ENCODE results near the gene TNFAIP3.

Gene TNFAIP3

DNA sequence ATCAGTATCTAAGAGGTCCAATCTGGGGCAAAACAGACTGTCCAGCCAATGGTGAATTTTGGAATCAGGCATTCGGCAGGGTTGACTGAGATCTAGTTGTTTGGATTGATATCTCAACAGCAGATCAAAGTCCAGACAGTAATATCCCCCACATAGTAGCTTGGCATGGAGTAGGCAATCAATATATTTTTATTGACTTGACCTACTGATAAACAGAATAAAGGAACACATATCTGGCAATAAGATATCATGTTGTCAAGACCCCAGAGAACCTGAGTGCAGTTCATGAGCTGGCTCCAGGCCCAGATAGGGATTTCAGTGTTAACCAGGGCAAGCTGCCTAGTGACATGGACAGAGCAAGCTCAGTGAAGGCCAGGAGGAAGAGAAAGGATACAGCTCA is 34.4 kb downstream of the TNFAIP3 start:
- no peak for DNase-seq (ENCODE audit: low read depth in 4 of 4, low spot score in 1 of 4)

- DNase-seq (ENCODE audit: low read depth in 4 of 4, low spot score in 1 of 4) = no peak
These were observed 35.6 kb downstream of the TNFAIP3 start for GRCh38 chr6:137902699-137903098.

DNA sequence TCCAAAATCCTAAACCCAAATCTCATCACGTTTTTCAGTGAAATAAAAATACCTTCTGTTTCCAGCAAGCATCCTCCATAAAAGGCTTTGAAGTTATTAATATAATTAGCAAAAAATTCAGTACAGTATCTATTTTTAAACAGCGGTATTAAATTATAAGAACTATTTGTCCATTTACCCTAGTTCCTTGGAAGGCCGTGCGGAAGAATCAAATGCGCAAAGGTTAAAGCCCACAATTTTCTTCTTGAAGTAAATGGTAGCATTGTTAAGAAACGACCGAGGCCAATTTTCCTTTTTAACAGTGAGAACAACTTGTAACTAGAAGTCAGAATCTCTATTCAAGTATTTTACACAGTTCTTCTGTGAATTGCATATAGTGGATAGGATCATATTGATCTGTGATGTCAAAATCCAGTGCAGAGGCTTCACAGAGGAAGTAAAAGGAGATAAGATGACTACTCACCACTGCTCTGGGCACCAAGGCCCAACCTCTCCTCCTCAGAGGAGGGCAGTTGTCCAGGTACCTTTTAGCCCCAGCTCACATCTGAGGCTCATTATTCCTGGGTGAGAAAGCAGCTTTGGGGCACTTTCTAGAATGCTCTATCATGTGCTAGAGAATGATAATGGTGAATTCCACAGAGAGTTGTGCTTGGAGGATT is 36.3 kb downstream of the TNFAIP3 start:
- DNase-seq (ENCODE audit: low read depth in 4 of 4, low spot score in 1 of 4) = no peak

DNA sequence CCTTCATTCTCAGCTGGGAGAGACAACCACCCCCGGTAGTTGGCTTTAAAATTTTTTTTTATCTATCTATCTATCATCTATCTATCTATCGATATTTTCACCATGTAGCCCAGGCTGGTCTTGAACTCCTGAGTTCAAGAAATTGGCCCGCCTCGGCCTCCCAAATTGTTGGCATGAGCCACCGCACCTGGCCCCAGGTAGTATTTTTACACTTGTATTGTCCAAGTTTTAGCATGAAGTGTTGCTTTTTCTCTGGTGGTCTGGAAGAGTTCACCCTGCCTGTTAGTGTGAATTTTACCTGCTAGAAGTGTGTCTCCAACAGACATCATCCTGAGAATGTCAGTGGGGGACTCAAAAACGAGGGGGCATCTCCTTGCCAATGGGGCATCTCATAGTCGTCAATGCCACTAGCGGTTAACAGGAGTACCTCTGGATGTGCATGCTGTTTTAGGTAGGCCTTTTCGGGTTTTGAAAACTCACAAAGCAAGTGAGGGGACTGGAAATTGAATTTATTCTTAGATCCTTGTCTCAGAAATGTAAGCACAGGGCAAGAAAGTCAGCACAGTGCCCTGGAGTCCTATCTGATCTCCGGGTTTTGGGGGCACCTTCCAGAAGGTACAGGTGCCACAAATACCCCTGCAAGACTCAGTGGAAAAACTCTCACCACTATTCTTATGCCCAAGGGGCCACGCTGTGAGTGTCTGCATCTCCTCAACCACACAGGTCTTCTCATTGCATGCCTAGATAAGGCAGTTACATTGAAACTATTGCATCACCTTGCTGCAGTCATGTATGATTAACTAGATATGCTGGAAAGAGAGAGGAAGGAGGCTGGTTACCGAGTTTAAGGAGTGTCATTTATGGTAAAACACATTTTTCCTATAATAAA is 37.1 kb downstream of the TNFAIP3 start:
- no peak for DNase-seq (ENCODE audit: low read depth in 4 of 4, low spot score in 1 of 4)

DNA sequence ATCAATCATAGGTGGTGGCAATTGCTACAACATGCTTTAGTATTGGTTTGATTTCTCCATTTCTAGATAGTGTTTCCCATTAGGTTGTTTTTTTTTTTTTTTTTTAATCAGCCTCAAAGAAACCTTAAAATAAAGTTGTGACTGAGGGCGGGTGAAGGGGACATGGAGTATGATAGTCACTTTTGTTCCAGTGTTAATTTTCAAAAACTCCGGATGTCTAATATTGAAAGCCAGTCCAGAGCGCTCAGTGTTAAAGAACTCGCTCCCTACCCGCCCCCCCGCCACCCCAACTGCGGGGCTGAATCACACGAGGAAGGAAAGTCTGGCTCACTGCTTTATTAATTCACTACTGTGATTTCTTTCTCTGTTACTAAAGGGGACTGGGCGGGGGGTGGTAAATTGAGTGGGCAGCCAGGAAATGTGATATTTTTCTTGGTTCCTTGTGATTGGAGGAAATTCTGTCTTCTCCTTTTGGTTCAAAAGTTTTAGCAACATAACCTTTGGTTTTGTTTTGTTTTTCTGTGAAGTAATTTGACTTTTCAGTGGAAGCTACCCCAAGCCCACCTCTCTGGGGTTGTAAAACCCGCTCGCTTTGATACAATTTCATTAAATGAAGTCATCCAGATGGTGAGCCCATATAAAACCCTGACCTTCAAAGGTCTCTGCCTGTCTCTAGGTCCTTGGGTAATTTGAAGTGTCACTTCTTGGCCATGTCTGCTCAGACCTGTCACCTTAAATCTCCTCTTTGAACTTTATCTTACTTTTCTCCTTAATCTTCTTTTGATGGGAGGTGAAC is 38.0 kb downstream of the TNFAIP3 start:
- peak; percentile 62 to 88 (median 68) for DNase-seq (ENCODE audit: low read depth in 4 of 4, low spot score in 1 of 4)

DNA sequence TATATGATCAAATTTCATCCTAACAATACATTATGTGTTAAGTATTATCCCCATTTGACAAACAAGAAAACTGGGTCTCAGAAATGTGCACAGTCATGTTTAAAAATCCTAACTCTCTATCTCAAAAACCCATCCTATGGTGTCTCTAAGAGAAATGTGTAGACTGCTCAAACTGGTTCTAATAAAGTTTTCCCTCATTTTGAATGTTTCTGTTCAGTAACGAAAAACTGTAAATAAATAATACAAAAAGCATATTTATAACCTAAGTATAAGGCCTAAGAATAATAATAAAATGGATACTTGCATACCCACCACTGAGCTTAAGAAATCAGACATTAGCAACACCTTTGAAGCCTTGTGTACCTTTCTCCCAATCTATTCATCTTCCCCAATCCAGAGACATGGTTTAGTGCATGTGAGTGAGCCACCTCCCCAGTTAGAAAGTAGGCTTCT is 39.0 kb downstream of the TNFAIP3 start:
- DNase-seq (ENCODE audit: low read depth in 4 of 4, low spot score in 1 of 4) = no peak

GRCh38 chr6:137907170-137907569 is 40.1 kb downstream of the TNFAIP3 start:
- no peak for DNase-seq (ENCODE audit: low read depth in 4 of 4, low spot score in 1 of 4)

- no peak for DNase-seq (ENCODE audit: low read depth in 4 of 4, low spot score in 1 of 4)
These were observed 42.5 kb downstream of the TNFAIP3 start for GRCh38 chr6:137909533-137909932.

- no peak for DNase-seq (ENCODE audit: low read depth in 4 of 4, low spot score in 1 of 4)
These were observed 43.4 kb downstream of the TNFAIP3 start for GRCh38 chr6:137910424-137910834.

- DNase-seq (ENCODE audit: low read depth in 4 of 4, low spot score in 1 of 4) = no peak
These were observed 43.9 kb downstream of the TNFAIP3 start for GRCh38 chr6:137910843-137911456.

GRCh38 chr6:137911675-137912191 is 44.7 kb downstream of the TNFAIP3 start:
- no peak for DNase-seq (ENCODE audit: low read depth in 4 of 4, low spot score in 1 of 4)

GRCh38 chr6:137912813-137913212 is 45.8 kb downstream of the TNFAIP3 start:
- no peak for DNase-seq (ENCODE audit: low read depth in 4 of 4, low spot score in 1 of 4)

- DNase-seq (ENCODE audit: low read depth in 4 of 4, low spot score in 1 of 4) = no peak
These were observed 46.4 kb downstream of the TNFAIP3 start for GRCh38 chr6:137913434-137913833.

- no peak for DNase-seq (ENCODE audit: low read depth in 4 of 4, low spot score in 1 of 4)
These were observed 47.0 kb downstream of the TNFAIP3 start for GRCh38 chr6:137913996-137914529.

DNA sequence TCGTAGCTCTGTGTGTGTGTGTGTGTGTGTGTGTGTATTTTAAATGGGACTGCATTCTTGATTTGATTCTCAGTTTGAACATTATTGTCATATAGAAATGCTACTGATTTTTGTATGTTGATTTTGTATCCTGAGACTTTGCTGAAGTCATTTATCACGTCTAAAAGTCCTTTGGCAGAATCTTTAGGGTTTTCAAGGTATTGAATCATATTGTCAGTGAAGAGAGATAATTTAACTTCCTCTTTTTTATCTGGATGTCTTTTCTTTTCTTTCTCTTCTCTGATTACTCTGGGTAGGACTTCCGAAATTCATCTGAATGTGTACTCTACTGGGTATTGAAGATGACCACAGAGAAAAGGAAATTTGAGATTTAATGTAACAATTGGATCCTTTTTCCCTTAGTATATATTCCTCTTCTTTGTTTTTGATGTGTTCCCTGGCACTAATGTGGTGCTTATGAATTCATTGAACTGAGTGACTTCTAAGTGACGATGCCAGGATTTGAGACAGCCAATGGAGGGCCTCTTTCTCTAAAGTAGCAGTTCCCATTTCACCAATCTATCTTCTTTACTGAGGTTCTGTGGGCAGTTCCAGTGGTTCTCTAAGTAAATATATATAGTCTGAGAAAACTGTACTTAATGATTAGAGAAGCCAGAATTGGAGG is 47.6 kb downstream of the TNFAIP3 start:
- no peak for DNase-seq (ENCODE audit: low read depth in 4 of 4, low spot score in 1 of 4)

- DNase-seq (ENCODE audit: low read depth in 4 of 4, low spot score in 1 of 4) = no peak
These were observed 48.7 kb downstream of the TNFAIP3 start for GRCh38 chr6:137915790-137916189.

DNA sequence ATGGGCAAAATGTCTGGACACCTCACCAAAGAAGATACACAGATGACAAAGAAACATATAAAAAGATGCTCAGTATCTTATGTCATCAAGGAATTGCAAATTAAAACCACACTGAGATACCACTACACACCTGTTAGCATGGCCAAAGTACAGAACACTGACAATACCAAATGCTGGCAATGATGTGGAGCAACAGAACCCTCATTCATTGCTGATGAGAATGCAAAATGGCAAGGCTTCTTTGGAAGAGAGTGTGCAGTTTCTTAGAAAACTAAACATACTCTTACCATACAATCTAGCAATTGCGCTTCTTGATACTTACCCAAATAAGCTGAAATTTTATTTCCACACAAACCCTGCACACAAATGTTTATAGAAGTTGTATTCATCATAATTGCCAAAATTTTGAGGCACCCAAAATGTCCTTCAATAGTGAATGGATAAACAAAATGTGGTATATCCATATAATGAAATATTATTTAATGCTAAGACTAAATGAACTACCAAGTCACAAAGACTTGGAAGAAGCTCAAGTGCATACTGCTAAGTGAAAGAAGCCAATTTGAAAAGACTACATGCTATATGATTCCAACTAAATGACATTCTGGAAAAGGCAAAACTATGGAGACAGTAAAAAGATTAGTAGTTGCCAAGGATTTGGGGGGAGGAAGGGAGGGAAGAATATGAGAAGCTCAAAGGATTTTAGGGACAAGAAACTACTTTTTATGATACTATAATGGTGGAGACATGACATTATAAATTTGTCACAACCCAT is 50.7 kb downstream of the TNFAIP3 start:
- DNase-seq (ENCODE audit: low read depth in 4 of 4, low spot score in 1 of 4) = no peak

GRCh38 chr6:137919502-137919823 is 52.4 kb downstream of the TNFAIP3 start:
- DNase-seq (ENCODE audit: low read depth in 4 of 4, low spot score in 1 of 4) = no peak

Measured in stimulated activated CD4-positive, alpha-beta T cell treated with anti-CD3 and anti-CD28 coated beads, Interleukin-1b, Interleukin-23, amount 100 ng/mL, for 24 hours (primary cell).